ENCODE measurements around the gene LRRC74A. TPM values are rescaled to one million over a fixed set of nuclear protein-coding genes. Genes with fewer than 3 reads are reported as not detected.
"Not testable (repeated sequence)": the region's sequence is repeated elsewhere in the genome, so short reads cannot be mapped to it uniquely, and the experiment has no call there.

Gene LRRC74A
- total RNA-seq, 2 experiments from 2014 or later, result not detected

GRCh38 chr14:76880449-76880848 is 54.2 kb downstream of the LRRC74A start:
- intact Hi-C loops (cut with micrococcal nuclease), result no loop called here
- no peak for DNase-seq
- Mint-ChIP-seq H3K4me3 (no peak overlapping the region), H3K36me3 (no peaks in the 10 kb centered on the region), H3K4me1 (ENCODE audit: low read depth) (no peaks in the 10 kb centered on the region), H3K27me3 (peaks cover 1% of the 10 kb centered on the region), H3K9me3 (no peaks in the 10 kb centered on the region), H3K27ac (no peak overlapping the region)
- POLR2A ChIA-PET, result interaction anchor here (0.7 kb wide), 1 partner anchor 239 kb away, joined by 4 read pairs; no protein-coding TSS in a partner anchor
- CTCF ChIA-PET, result interaction anchor here (0.9 to 3.2 kb wide), 5 partner anchors 33 to 195 kb away, joined by 3 to 22 read pairs (median 4); no protein-coding TSS in a partner anchor

- Mint-ChIP-seq H3K4me3 (no peak overlapping the region), H3K4me1 (ENCODE audit: low read depth) (no peaks in the 10 kb centered on the region), H3K36me3 (no peaks in the 10 kb centered on the region), H3K9me3 (no peaks in the 10 kb centered on the region), H3K27ac (no peak overlapping the region), H3K27me3 (peaks cover 1% of the 10 kb centered on the region)
- DNase-seq, result no peak
- ChIA-PET POLR2A (no interaction called here), CTCF (interaction anchor here (1.2 to 2.4 kb wide), 4 partner anchors 8 to 189 kb away, joined by 4 to 7 read pairs (median 4); no protein-coding TSS in a partner anchor)
- intact Hi-C loops (cut with micrococcal nuclease), result no loop called here
Observed at GRCh38 chr14:76881348-76881747, 55.1 kb downstream of the LRRC74A start.

GRCh38 chr14:76882651-76883050 is 56.4 kb downstream of the LRRC74A start:
- intact Hi-C loops (cut with micrococcal nuclease), result no loop called here
- Mint-ChIP-seq H3K36me3 (no peaks in the 10 kb centered on the region), H3K4me1 (ENCODE audit: low read depth) (no peaks in the 10 kb centered on the region), H3K9me3 (no peaks in the 10 kb centered on the region), H3K27ac (no peak overlapping the region), H3K4me3 (no peak overlapping the region), H3K27me3 (peaks cover 1% of the 10 kb centered on the region)
- POLR2A ChIA-PET, result no interaction called here
- no peak for DNase-seq
- CTCF ChIA-PET, result interaction anchor here (2.4 kb wide), 1 partner anchor 188 kb away, joined by 7 read pairs; no protein-coding TSS in a partner anchor

- Mint-ChIP-seq H3K27me3 (peaks cover 1% of the 10 kb centered on the region), H3K4me1 (ENCODE audit: low read depth) (no peaks in the 10 kb centered on the region), H3K27ac (no peak overlapping the region), H3K36me3 (no peaks in the 10 kb centered on the region), H3K9me3 (no peaks in the 10 kb centered on the region), H3K4me3 (no peak overlapping the region)
- ChIA-PET POLR2A (no interaction called here), CTCF (interaction anchor here (2.4 kb wide), 1 partner anchor 187 kb away, joined by 7 read pairs; no protein-coding TSS in a partner anchor)
- no peak for DNase-seq
- intact Hi-C loops (cut with micrococcal nuclease), result no loop called here
Observed at GRCh38 chr14:76883447-76883846, 57.2 kb downstream of the LRRC74A start.

- Mint-ChIP-seq H3K9me3 (no peaks in the 10 kb centered on the region), H3K4me1 (ENCODE audit: low read depth) (no peaks in the 10 kb centered on the region), H3K27me3 (peaks cover 1% of the 10 kb centered on the region), H3K4me3 (no peak overlapping the region), H3K27ac (no peak overlapping the region), H3K36me3 (no peaks in the 10 kb centered on the region)
- DNase-seq, result no peak
- ChIA-PET CTCF (interaction anchor here (0.6 to 0.7 kb wide), 2 partner anchors 8 to 20 kb away, joined by 3 to 4 read pairs; no protein-coding TSS in a partner anchor), POLR2A (no interaction called here)
- intact Hi-C loops (cut with micrococcal nuclease), result no loop called here
Observed at GRCh38 chr14:76884394-76884793, 58.2 kb downstream of the LRRC74A start.

- POLR2A ChIA-PET, result no interaction called here
- Mint-ChIP-seq H3K9me3 (no peaks in the 10 kb centered on the region), H3K27me3 (peaks cover 1% of the 10 kb centered on the region), H3K27ac (no peak overlapping the region), H3K4me3 (no peak overlapping the region), H3K4me1 (ENCODE audit: low read depth) (no peaks in the 10 kb centered on the region), H3K36me3 (no peaks in the 10 kb centered on the region)
- no peak for DNase-seq
- CTCF ChIA-PET, result interaction anchor here (0.6 to 1.4 kb wide), 3 partner anchors 12 to 169 kb away, joined by 3 to 4 read pairs (median 3); no protein-coding TSS in a partner anchor
- intact Hi-C loops (cut with micrococcal nuclease), result no loop called here
Observed at GRCh38 chr14:76884853-76885276, 58.7 kb downstream of the LRRC74A start.

GRCh38 chr14:76887191-76887590 is 61.0 kb downstream of the LRRC74A start:
- peaks cover 2% of the 10 kb centered on the region for H3K9me3 Mint-ChIP-seq

GRCh38 chr14:76891391-76891790 is 65.2 kb downstream of the LRRC74A start:
- no peaks in the 10 kb centered on the region for H3K4me1 Mint-ChIP-seq (ENCODE audit: low read depth)
- H3K36me3 Mint-ChIP-seq, result no peaks in the 10 kb centered on the region
- intact Hi-C loops (cut with micrococcal nuclease), result no loop called here
- no peak for DNase-seq
- H3K27me3 Mint-ChIP-seq, result no peaks in the 10 kb centered on the region
- no peak overlapping the region for H3K27ac Mint-ChIP-seq
- ChIA-PET POLR2A (no interaction called here), CTCF (interaction anchor here (1.1 to 1.5 kb wide), 2 partner anchors 16 to 179 kb away, joined by 3 to 7 read pairs; no protein-coding TSS in a partner anchor)
- H3K9me3 Mint-ChIP-seq, result peaks cover 6% of the 10 kb centered on the region
- H3K4me3 Mint-ChIP-seq, result no peak overlapping the region

More at GRCh38 chr14:76887191-76887590, 61.0 kb downstream of the LRRC74A start:
- ChIA-PET POLR2A (no interaction called here), CTCF (interaction anchor here (1.2 to 3.5 kb wide), 7 partner anchors 11 to 237 kb away, joined by 3 to 21 read pairs (median 8); no protein-coding TSS in a partner anchor)
- no peak overlapping the region for H3K4me3 Mint-ChIP-seq
- H3K4me1 Mint-ChIP-seq (ENCODE audit: low read depth), result no peaks in the 10 kb centered on the region
- H3K36me3 Mint-ChIP-seq, result no peaks in the 10 kb centered on the region
- H3K27me3 Mint-ChIP-seq, result peaks cover 1% of the 10 kb centered on the region
- H3K27ac Mint-ChIP-seq, result no peak overlapping the region
- DNase-seq, result no peak
- intact Hi-C loops (cut with micrococcal nuclease), result no loop called here

GRCh38 chr14:76894308-76894707 is 68.1 kb downstream of the LRRC74A start:
- Mint-ChIP-seq H3K27ac (no peak overlapping the region), H3K9me3 (peaks cover 6% of the 10 kb centered on the region), H3K27me3 (no peaks in the 10 kb centered on the region), H3K36me3 (no peaks in the 10 kb centered on the region), H3K4me3 (no peak overlapping the region), H3K4me1 (ENCODE audit: low read depth) (no peaks in the 10 kb centered on the region)
- ChIA-PET CTCF (interaction anchor here (1.1 to 2.4 kb wide), 3 partner anchors 19 to 176 kb away, joined by 3 to 10 read pairs (median 6); no protein-coding TSS in a partner anchor), POLR2A (no interaction called here)
- intact Hi-C loops (cut with micrococcal nuclease), result no loop called here
- no peak for DNase-seq

GRCh38 chr14:76898006-76898405 is 71.8 kb downstream of the LRRC74A start:
- H3K36me3 Mint-ChIP-seq; H3K4me1 Mint-ChIP-seq (ENCODE audit: low read depth); H3K4me3 Mint-ChIP-seq; CTCF ChIA-PET; intact Hi-C loops (cut with micrococcal nuclease); H3K9me3 Mint-ChIP-seq; POLR2A ChIA-PET; H3K27ac Mint-ChIP-seq; H3K27me3 Mint-ChIP-seq; DNase-seq: not testable (repeated sequence)

- Mint-ChIP-seq H3K9me3 (no peaks in the 10 kb centered on the region), H3K27me3 (no peaks in the 10 kb centered on the region), H3K36me3 (no peaks in the 10 kb centered on the region), H3K27ac (no peak overlapping the region), H3K4me1 (ENCODE audit: low read depth) (peaks cover 19% of the 10 kb centered on the region), H3K4me3 (no peak overlapping the region)
- no peak for DNase-seq
- ChIA-PET POLR2A (no interaction called here), CTCF (interaction anchor here (1.4 to 2.3 kb wide), 4 partner anchors 12 to 170 kb away, joined by 3 to 15 read pairs (median 9); no protein-coding TSS in a partner anchor)
- intact Hi-C loops (cut with micrococcal nuclease), result no loop called here
Observed at GRCh38 chr14:76900682-76901081, 74.5 kb downstream of the LRRC74A start.

GRCh38 chr14:76901171-76902055 is 75.2 kb downstream of the LRRC74A start:
- H3K9me3 Mint-ChIP-seq, result no peaks in the 10 kb centered on the region
- POLR2A ChIA-PET, result no interaction called here
- intact Hi-C loops (cut with micrococcal nuclease), result no loop called here
- CTCF ChIA-PET, result interaction anchor here (1.0 to 2.3 kb wide), 3 partner anchors 12 to 169 kb away, joined by 5 to 15 read pairs (median 11); no protein-coding TSS in a partner anchor
- no peak for DNase-seq
- H3K36me3 Mint-ChIP-seq, result no peaks in the 10 kb centered on the region
- H3K4me1 Mint-ChIP-seq (ENCODE audit: low read depth), result peaks cover 19% of the 10 kb centered on the region
- H3K4me3 Mint-ChIP-seq, result no peak overlapping the region
- no peaks in the 10 kb centered on the region for H3K27me3 Mint-ChIP-seq
- no peak overlapping the region for H3K27ac Mint-ChIP-seq
